Measurements from ENCODE around the gene TMEM39B.
"Not testable (repeated sequence)": the region's sequence is repeated elsewhere in the genome, so short reads cannot be mapped to it uniquely, and the experiment has no call there.

The TMEM39B gene

DNA sequence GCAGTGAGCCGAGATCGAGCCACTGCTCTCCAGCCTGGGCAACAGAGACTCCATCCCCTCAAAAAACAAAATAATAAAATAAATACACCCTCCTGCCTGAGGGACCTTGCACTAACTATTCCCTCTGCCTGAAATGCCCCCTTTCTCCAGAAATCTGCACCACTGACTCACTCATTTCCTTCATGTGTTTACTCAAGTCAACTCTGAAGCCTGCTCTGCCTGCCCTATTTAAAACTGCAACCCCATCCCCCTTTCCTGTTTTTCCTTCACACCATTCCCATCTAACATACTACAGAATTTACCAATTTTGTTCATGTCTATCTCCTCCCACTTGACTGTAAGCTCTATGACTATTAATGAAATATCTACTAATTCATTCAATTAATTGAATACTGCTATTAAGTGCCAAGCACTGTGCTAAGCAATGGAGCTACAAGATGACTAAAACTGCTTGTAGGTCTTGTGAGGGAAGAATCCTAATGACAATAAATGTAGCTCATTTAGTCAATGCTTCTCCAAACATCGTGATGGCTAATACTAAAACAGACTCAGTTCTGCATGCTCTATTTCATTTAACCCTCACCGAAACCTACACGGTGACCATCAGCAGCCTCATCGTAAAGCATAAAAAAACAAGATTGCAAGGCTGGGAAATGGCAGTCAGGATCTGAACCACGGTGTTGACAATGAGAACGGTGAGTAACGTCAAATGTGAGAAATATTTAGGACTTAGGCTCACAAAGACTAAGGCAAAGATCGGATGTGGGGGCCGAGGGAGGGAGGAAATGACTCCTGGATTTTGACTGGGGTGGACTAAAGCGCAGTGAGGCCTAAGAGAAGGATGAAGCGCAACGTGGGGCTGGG lies 749 bp upstream of the TMEM39B start:
- DNase-seq (ENCODE audit: low spot score) = no peak

DNA sequence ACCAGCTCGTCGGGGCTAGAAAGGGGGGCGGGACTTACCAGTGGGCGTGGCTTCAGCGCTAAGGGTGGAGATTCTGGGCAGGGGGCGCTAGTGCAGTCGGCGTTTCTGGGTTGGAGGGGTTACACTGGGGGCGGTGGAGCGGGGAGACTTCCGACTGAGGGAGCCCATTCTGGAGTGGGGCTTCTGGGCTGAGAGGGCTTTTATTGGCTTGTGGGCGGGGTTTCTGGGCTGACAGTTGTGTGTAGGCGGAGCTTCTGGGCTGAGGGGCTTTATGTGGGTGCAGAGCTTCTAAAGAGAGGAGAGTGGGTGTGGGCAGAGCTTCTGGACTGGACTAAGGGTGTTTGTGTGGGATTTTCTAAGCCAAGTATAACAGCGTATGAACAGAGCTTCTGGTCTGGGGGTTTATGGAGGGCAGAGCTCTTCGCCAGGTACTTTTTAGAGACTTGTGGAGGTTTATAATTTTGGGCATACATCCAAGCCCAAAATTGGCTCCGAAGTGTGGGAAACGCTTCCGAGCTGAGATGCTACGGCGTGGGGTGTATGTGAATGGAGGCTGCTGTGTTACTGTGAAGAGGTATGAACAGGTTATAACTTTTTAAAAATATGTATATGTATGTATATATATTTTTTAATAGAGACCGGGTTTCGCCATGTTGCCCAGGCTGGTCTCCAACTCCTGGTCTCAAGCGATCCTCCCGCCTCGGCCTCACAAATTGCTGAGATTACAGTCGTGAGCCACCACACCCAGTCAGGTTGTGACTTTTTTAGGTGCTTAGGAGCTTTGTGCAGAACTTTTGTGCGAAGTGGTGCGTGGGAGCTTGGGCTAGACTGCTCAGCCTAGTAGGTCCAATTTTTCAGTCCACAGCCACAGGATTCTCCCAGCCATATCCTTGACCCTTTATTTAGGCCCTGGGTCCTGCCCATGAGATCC lies 825 bp downstream of the TMEM39B start:
- DNase-seq (ENCODE audit: low spot score) = no peak

DNA sequence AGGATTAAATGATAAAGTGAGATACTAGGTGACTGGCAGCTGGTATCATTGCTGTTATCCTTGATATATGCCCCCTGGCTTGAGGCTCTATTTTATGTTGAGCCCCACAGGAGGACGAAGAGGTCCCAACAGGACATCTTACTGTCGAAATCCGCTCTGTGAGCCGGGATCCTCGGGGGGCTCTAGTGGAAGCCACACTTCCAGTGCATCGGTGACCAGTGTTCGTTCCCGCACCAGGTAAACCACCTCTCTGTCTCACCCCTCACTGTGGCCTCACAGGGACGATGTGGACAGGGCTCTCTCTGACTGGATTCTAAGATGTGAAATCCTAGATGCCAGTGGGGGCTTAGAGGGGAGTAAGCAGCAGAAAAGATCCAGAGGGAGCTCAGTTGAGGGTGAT lies 2.1 kb downstream of the TMEM39B start:
- DNase-seq (ENCODE audit: low spot score) = no peak

DNA sequence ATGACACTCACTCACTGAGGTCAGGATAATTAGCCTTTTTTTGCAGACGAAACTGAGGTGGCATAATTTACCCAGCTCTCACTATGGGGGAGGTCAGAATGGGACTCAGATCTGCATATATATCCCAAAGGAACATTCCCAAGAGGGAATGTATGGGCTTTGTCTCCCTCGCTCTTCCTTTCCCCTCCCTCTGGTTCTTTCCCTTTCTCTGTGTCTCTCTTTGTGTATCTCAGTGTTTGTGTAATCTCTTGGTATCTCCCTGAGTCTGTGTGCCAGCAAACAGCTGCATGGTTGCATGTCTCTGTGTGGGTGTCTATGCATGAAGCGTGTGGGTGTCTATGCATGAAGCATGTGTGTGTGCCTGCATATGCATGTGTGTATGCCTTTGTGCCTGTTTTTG lies 4.7 kb downstream of the TMEM39B start:
- DNase-seq (ENCODE audit: low spot score) = no peak

DNA sequence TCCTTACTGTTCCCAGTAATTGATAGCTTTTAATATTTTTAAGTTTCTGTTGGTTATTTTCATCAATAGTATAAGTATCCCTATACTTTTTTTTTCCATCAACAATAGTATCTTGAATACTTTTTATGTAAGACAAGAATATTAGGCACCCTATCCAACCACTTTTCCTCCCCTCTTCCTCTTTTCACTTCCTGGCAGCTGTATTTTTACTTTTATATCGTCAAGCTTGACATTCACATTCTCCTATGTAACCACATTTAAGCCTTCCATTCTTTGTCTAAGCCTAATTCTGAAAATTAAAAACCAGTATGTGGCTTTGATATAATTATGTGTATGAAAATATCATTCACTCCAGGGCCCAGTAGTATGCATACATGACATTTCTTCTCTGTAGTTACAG lies 9.3 kb downstream of the TMEM39B start:
- DNase-seq (ENCODE audit: low spot score) = no peak

DNA sequence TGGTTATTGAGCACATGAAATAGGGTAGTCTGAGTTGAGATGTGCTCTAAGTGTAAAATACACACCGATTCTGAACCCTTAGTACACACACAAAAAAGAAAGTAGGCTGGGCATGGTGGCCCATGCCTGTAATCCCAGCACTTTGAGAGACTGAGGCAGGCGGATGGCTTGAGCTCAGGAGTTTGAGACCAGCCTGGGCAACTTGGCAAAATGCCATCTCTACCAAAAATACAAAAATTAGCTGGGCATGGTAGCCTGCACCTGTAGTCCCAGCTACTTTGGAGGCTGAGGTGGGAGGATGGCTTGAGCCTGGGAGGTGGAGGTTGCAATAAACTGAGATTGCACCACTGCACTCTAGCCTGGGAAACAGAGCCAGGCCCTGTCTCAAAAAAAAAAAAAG lies 13.6 kb downstream of the TMEM39B start:
- not testable (repeated sequence) for DNase-seq (ENCODE audit: low spot score)

DNA sequence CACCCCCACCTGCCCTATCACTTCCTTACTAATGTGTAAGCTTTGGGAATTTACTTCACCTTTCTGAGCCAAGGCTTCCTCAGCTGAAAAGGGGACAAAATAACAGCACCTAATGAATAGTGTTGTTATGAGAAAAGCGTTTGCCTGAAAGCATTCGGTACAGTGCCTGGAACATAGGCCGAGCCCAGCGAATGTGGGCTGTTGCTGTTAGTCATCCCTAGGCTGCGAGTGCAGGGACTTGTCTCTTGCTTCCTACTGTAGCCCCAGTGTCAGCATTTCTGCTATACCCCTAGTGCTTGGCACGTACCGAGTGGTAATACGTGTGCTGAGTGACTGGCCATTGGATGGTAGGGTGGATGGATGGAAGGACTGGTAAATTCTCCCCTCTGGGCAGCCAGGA lies 18.4 kb downstream of the TMEM39B start:
- no peak for DNase-seq (ENCODE audit: low spot score)

DNA sequence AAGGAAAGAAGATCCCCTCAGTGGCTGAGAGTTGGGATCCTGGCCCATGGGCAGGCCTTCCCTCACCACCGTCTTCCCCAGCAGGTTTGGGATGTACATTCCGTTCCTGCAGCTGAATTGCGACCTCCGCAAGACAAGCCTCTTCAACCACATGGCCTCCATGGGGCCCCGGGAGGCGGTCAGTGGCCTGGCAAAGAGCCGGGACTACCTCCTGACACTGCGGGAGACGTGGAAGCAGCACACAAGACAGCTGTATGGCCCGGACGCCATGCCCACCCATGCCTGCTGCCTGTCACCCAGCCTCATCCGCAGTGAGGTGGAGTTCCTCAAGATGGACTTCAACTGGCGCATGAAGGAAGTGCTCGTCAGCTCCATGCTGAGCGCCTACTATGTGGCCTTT lies 18.9 kb downstream of the TMEM39B start:
- DNase-seq (ENCODE audit: low spot score) = no peak

DNA sequence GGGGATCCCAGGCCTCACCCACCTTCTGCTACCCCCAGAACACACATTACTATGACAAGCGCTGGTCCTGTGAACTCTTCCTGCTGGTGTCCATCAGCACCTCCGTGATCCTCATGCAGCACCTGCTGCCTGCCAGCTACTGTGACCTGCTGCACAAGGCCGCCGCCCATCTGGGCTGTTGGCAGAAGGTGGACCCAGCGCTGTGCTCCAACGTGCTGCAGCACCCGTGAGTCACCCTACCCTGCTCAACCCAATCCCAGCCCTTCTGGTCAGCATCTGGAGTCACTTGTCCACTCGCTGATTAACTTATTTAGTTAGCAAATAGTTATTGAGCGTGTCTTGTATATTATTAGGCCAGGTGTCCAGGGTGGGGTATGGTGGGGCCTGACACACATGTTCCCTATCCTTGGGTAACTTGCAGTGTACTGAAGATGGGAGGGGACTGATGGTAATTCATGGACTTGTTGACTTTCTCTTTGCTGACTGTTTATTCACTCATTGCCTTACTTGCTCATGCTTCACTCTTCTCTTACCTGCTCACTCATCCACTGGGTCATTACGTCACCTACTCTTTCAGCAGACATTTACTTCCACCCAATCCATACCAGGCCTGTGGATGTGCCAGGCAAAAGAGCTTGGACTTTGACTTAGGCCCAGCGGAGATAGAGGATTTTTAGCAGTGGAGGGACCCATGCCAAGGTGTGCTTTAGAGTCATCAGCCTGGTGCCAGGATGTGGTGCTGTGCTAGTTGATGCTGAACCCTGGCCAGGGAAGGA lies 22.2 kb downstream of the TMEM39B start:
- no peak for DNase-seq (ENCODE audit: low spot score)

DNA sequence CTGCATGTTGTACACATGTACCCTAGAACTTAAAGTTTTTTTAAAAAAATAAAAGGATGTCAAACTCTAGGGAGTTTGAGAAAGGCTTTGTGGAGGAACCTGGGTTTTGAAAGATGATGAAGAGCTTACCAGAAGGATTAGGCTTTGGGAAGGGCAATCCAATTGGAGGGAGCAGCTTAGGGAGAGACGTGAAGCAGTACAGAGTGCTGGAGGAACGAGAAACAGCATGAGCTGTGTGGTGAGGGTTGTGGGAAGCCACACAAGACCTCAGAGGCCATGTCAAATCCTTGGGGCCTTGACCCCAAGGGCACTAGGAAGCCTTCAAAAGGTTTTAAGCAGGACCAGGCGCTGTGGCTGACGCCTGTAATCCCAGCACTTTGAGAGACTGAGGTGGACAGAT lies 26.7 kb downstream of the TMEM39B start:
- no peak for DNase-seq (ENCODE audit: low spot score)

DNA sequence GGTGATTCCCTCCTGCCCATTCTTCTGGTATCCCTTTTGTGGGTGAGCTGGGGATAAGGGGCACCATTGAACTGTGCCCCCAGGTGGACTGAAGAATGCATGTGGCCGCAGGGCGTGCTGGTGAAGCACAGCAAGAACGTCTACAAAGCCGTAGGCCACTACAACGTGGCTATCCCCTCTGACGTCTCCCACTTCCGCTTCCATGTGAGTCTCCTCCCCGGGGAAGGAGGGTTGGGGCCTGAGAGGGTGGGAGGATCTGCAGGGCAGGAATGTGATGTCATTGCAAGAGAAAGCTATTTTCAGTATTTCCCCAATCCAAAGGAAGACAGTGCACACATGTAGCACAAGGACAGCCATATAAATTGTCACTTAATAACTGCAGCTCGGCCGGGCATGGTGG lies 27.6 kb downstream of the TMEM39B start:
- DNase-seq (ENCODE audit: low spot score) = no peak

DNA sequence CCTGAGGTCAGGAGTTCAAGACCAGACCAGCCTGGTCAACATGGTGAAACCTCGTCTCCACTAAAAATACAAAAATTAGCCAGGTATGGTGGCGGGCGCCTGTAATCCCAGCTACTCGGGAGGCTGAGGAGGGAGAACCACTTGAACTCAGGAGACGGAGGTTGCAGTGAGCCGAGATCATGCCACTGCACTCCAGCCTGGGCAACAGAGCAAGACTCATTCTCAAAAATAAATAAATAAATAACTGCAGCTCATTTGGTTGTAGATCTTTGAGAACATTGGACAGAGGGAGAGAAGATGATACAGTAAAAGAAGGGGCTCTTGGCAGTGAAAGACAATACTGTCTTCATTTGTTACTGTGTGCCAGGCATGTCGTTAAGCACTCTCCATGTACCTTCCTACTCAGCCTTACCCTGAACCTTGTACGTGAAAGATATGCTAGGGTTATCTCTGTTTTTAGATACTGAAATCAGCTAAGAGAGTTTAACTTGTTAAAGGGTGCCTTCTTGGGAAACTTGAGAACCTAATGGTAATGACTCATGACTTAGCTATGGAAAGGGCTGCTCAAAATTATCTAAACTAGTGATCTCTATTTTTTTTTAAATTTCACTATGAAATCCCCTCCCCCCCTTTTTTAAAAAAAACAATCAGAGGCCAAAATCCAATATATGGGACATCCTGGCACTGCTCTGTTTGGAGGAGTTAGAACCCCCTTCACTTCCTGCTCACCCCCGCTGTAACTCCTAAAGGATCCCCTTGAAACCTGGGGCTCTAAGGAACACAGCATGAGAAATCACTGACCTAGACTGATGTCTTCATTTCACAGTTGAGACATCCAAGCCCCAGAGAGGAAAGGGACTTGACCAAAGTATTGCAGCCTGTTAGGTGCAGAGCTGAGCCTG lies 28.3 kb downstream of the TMEM39B start:
- DNase-seq (ENCODE audit: low spot score) = no peak

DNA sequence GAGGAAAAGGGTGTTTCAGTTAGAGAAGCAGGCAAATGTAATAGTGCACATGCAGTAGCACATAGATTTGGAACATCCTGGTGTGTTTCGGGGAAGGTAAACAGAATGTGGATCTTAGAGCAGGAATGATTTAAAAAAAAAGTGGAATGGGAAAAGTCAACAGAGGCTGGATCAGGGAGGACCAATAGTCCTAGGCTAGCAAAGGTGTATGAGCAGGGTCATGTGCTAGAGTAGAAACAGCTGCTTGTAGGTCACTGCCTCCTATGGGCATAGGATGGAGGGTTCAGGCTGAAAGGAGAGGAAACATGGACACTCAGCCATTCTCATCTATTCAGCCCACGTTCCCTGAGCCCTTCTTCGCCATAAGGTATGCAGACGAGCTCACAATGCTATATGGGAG lies 31.4 kb downstream of the TMEM39B start:
- peak; percentile 37 for DNase-seq (ENCODE audit: low spot score)

DNA sequence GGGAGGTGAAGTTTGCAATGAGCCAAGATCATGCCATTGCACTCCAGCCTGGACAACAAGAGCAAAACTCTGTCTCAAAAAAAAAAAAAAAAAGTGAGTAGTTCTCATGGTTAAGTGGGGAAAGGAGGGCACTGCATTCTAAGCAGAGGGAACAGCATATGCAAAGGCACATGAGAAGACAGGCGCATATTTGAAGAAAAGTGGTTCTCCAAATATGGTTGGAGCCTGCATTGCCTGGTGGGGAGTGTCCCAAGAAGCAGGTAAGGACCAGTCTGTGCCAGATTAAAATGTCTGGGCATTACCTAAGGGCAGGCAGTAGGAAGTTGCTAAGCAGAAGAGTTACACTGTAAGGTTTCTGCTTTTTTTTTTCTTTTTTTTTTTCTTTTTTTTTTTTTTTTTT lies 32.6 kb downstream of the TMEM39B start:
- no peak for DNase-seq (ENCODE audit: low spot score)

DNA sequence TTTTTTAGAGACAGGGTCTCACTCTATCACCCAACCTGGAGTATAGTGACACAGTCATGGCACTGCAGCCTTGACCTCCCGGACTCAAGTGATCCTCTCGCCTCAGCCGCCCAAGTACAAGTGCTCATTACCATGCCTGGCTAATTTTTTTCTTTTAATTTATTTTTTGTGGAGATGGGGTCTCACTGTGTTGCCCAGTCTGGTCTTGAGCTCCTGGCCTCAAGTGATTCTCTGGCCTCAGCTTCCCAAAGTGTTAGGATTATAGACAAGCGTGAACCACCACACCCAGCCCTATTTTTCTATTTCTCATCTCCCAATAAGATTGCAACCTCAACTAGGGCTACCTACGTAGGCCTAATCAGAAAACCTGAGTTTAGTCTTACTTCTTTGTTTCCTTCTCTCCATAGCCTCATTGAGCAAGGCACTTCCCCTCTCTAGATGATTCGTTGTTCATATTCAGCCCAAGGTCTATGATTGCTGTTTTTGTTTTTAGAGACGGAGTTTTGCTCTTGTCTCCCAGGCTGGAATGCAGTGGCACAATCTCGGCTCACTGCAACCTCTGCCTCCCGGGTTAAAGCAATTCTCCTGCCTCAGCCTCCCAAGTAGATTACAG lies 34.0 kb downstream of the TMEM39B start:
- DNase-seq (ENCODE audit: low spot score) = no peak

DNA sequence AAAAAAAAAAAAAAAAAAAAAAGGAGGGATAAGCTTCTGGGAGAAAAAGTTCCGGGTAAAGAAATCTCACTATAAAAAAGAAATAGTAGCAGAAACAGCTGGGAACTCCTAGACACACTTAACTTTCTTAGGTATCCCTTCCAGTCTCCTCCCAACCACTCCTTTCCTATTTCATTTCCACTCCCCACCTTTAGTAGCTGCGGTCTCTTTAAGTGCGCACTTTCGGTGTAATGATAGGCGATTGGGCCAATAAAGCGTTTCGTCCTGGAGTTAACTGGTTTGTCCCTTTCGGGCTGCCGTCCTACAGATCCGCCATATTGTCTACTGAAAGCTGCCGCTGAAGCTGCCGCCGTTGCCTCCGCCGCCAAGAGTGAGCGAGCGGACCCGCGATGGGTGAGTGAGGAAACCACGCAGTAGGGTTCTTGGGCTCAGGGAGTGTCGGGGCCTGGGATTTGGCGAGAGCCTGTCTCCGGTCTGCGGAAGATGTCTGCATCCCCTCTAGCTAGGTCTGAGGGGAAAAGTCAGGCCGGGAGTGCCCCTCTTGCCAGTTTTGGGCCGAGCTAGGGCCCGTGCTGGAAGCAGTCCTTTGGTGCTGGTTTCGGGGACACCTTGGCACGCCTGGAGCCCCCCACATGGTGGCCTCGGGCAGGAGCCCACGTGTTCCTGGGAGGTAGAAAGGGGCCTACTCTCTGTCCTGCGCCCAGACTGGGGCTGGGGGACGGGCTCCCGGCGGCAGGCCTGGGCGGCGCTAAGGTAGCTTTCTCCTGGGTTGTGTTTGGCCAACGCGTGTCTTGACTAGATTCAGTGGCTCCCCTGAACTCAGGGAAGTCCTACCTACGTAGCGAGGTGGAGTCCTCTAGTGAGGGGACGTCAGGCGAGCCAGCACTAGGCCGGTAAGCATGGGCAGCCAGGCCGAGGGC lies 35.3 kb downstream of the TMEM39B start, which contains the start of gene KPNA6:
TSS of gene KPNA6 (plus strand) at position 315 of the 920 bp plus-strand sequence. CDS start at position 390, 75 bp downstream.
- DNase-seq (ENCODE audit: low spot score) = peak; percentile 64

DNA sequence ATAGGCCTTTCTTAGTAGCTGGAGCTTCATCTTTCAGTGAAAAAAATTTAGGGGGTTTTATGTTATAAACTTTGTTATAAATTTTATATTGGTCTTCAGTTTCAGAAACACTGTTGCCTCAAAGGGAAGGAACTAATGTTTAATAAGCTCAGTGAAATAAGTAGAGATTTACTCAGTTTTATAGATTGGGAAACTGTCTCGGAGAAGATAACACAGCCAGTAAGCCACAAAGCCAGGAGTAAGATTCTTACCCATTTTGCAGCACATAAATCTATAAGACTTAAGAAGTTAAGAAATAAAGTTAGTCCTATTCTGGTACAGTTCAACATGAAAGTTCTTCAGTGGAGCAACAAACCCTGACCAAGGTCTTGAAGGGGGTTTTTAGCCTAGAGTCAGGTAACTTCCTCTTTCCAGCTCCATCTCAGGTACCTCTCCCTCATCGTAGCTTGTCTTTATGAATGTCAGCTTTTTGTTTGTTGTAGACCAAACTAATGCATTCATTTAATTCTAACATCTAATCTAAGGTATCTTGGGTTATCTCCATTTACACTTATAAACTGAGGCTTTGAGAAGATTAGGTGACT lies 38.4 kb downstream of the TMEM39B start:
- DNase-seq (ENCODE audit: low spot score) = no peak

DNA sequence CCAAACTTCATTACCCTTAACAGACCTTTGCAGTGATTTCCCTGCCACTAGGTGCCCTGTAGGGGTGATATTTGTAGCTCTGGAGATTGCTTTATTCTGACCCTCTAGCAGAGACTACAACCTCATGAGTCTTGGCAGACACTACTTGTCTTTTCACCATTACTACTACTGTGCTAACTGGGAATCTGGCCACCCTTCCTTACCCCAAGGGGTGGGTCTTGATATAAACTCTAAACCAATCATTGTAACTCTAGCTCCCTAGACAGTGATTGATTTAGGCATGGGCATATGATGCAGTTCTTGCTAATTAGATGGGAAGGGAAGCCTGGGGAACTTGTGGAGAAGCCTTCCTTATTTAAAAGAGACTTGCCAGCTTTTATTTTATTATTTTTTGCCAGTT lies 39.0 kb downstream of the TMEM39B start:
- DNase-seq (ENCODE audit: low spot score) = no peak

DNA sequence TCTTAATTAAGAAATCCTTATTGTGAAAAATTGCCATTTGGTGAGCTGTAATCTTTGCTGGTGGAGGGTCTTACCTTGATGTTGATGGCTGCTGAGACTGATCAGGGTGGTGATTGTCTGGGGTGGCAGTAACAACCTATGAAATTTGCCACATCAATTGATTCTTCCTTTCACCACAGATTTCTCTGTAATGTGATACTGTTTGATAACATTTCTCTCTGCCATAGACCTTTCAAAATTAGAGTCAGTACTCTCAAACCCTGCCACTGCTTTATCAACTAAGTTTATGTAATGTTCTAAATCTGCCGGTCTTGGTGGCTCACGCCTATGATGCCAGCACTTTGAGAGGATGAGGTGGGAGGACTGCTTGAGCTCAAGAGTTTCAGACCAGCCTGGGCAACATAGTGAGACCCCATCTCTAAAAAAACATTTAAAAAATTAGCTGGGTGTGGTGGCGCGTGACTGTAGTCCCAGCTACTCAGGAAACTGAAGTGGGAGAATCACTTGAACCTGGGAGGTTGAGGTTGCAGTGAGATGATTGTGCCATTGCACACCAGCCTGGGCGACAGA lies 40.2 kb downstream of the TMEM39B start:
- DNase-seq (ENCODE audit: low spot score) = no peak
